HCT116 (cell line): ENCODE measurements around the gene SETD1B. TPM values are rescaled to one million over a fixed set of nuclear protein-coding genes. Genes with fewer than 3 reads are reported as not detected.

Source experiments
- ATAC-seq: fragments of 200-7000 bp; cut with Tn5 transposase; 2 replicates; pipeline ENCODE4 v1.9.1; 2020; ENCODE audit warnings: mild to moderate bottlenecking, moderate library complexity
- BruUV-seq: library from RNA; stranded (reverse); fragments of 400-500 nt; replicated peaks from 2 replicates; lab custom pipeline; 2021; lab: Mats Ljungman, UMichigan
- CTCF ChIA-PET: fragments of 300-600 bp; sonication (Branson Sonifier 250); formaldehyde crosslinking; loops from one replicate; lab custom pipeline; 2021; ENCODE audit warnings: antibody characterized with exemption; lab: Charles Lee
- POLR2A ChIA-PET: fragments of 300-600, 350-600 bp; sonication (Branson Sonifier 250); formaldehyde crosslinking; loops from one replicate; lab custom pipeline; 2021; ENCODE audit warnings: antibody characterized with exemption; lab: Charles Lee
- RAD21 ChIA-PET, 2 experiments: fragments of 300-600 bp; sonication (Branson Sonifier 250); formaldehyde crosslinking; loops; one replicate each; lab custom pipeline; 2023; ENCODE audit warnings: low total read pairs in 2 of 2; ENCODE audit not compliant: uncharacterized antibody in 2 of 2, unreplicated experiment in 2 of 2, low non-redundant PET in 1 of 2; lab: Charles Lee
- DNase-seq: peaks from one replicate; pipeline ENCODE4 v3.0.0-alpha.2; 2010; ENCODE audit warnings: low read depth, low spot score
- H2AFZ ChIP-seq: fragments of 200-600 bp; shearing (Covaris generic), sonication (generic); 2 replicates; pipeline ENCODE4 v1.6.1; 2017; ENCODE audit warnings: low read depth, mixed run types, mixed read lengths, antibody characterized with exemption, low read length; ENCODE audit not compliant: poor library complexity, severe bottlenecking
- H3K27ac ChIP-seq: 2 replicates; pipeline ENCODE4 v1.5.1; 2012; ENCODE audit warnings: low read depth, low read length
- H3K27me3 ChIP-seq: fragments of 200-600 bp; sonication (generic); 2 replicates; pipeline ENCODE4 v1.6.1; 2016; ENCODE audit warnings: mixed run types, low read length, mixed read lengths; ENCODE audit not compliant: insufficient read depth
- H3K36me3 ChIP-seq, 2 experiments: fragments of 200-500 bp in 1 of 2; fragments of 200-600 bp in 1 of 2; sonication (Bioruptor generic) in 1 of 2; sonication (generic) in 1 of 2; 2 replicates each; pipeline versions ENCODE4 v1.5.1 to v1.6.1; 2014 to 2016; ENCODE audit warnings: low read length in 2 of 2, inconsistent platforms in 1 of 2, mixed read lengths in 1 of 2, mixed run types in 1 of 2; ENCODE audit not compliant: insufficient read depth in 2 of 2, control insufficient read depth in 1 of 2
- H3K4me1 ChIP-seq, 2 experiments: fragments of 200-600 bp in 1 of 2; sonication (generic) in 1 of 2; 2 replicates each; pipeline versions ENCODE4 v1.5.1 to v1.6.1; 2012 to 2017; ENCODE audit warnings: low read length in 2 of 2, inconsistent platforms in 1 of 2, mild to moderate bottlenecking in 1 of 2, mixed read lengths in 1 of 2, mixed run types in 1 of 2, moderate library complexity in 1 of 2; ENCODE audit not compliant: insufficient read depth in 2 of 2, control insufficient read depth in 1 of 2
- H3K4me2 ChIP-seq: fragments of 200-600 bp; sonication (generic); 2 replicates; pipeline ENCODE4 v1.6.1; 2017; ENCODE audit warnings: mixed run types, low read length, mixed read lengths
- H3K4me3 ChIP-seq, 2 experiments: fragments of 200-600 bp in 1 of 2; sonication (generic) in 1 of 2; replicated peaks in 1 of 2; 2 replicates each; pipeline ENCODE4 v1.5.1; 2011 to 2016; ENCODE audit warnings: low read length in 2 of 2, control low read depth in 1 of 2, low read depth in 1 of 2, mild to moderate bottlenecking in 1 of 2, mixed read lengths in 1 of 2, mixed run types in 1 of 2
- H3K79me2 ChIP-seq: fragments of 200-600 bp; sonication (generic); 2 replicates; pipeline ENCODE4 v1.6.1; 2017; ENCODE audit warnings: mild to moderate bottlenecking, mixed run types, low read length, moderate library complexity, mixed read lengths; ENCODE audit not compliant: insufficient read depth
- H3K9ac ChIP-seq: fragments of 200-600 bp; sonication (generic); 2 replicates; pipeline ENCODE4 v1.6.1; 2016; ENCODE audit warnings: low read length, mixed read lengths
- H3K9me2 ChIP-seq: fragments of 200-600 bp; sonication (generic), shearing (Covaris generic); 2 replicates; pipeline ENCODE4 v1.6.1; 2017; ENCODE audit warnings: mixed run types, mild to moderate bottlenecking, moderate library complexity; ENCODE audit not compliant: insufficient read depth
- H3K9me3 ChIP-seq, 2 experiments: fragments of 200-500 bp in 1 of 2; fragments of 200-600 bp in 1 of 2; sonication (Bioruptor generic) in 1 of 2; sonication (generic) in 1 of 2; 2 replicates each; pipeline ENCODE4 v1.6.1; 2014 to 2017; ENCODE audit warnings: low read length in 2 of 2, mixed read lengths in 2 of 2, inconsistent platforms in 1 of 2, low read depth in 1 of 2, mild to moderate bottlenecking in 1 of 2, mixed run types in 1 of 2, moderate library complexity in 1 of 2; ENCODE audit not compliant: control insufficient read depth in 1 of 2, insufficient read depth in 1 of 2
- H4K20me1 ChIP-seq: fragments of 200-600 bp; sonication (generic), shearing (Covaris generic); 2 replicates; pipeline ENCODE4 v1.6.1; 2017; ENCODE audit warnings: mixed run types, mild to moderate bottlenecking, moderate library complexity; ENCODE audit not compliant: insufficient read depth
- ATF3 ChIP-seq: IDR thresholded peaks from 2 replicates; pipeline ENCODE4 v1.6.1; 2012
- CEBPB ChIP-seq: IDR thresholded peaks from 2 replicates; pipeline ENCODE4 v1.6.1; 2012; ENCODE audit warnings: low read depth
- CTCF ChIP-seq, 3 experiments: fragments of 200-600 bp in 1 of 3; sonication (generic) in 1 of 3; IDR thresholded peaks in 2 of 3; conservative IDR thresholded peaks in 1 of 3; 2 replicates each; pipeline ENCODE4 v1.5.1; 2012 to 2017; ENCODE audit warnings: low read depth in 2 of 3, low read length in 2 of 3, antibody characterized with exemption in 1 of 3, borderline replicate concordance in 1 of 3, control low read depth in 1 of 3, mild to moderate bottlenecking in 1 of 3, mixed read lengths in 1 of 3, mixed run types in 1 of 3, moderate library complexity in 1 of 3; ENCODE audit not compliant: insufficient read depth in 1 of 3
- ELF1 ChIP-seq: IDR thresholded peaks from 2 replicates; pipeline ENCODE4 v1.6.1; 2012; ENCODE audit warnings: low read depth, borderline replicate concordance
- EZH2 ChIP-seq: fragments of 200-600 bp; sonication (generic); IDR thresholded peaks from 2 replicates; pipeline ENCODE4 v1.6.1; 2017; ENCODE audit warnings: antibody characterized with exemption, mixed run types
- JUND ChIP-seq: IDR thresholded peaks from 2 replicates; pipeline ENCODE4 v1.6.1; 2012
- POLR2A ChIP-seq: IDR thresholded peaks from 2 replicates; pipeline ENCODE4 v1.7.0; 2011; ENCODE audit warnings: borderline replicate concordance; ENCODE audit not compliant: insufficient read depth, insufficient read length; ENCODE audit errors: extremely low read depth
- REST ChIP-seq: IDR thresholded peaks from 2 replicates; pipeline ENCODE4 v1.6.1; 2012; ENCODE audit warnings: low read depth
- SP1 ChIP-seq: IDR thresholded peaks from 2 replicates; pipeline ENCODE4 v1.6.1; 2012; ENCODE audit warnings: low read depth
- TCF7L2 ChIP-seq: IDR thresholded peaks from 2 replicates; pipeline ENCODE4 v1.7.0; 2011; ENCODE audit warnings: borderline replicate concordance, inconsistent platforms; ENCODE audit not compliant: insufficient read depth, insufficient read length; ENCODE audit errors: extremely low read depth
- YY1 ChIP-seq: IDR thresholded peaks from 2 replicates; pipeline ENCODE4 v1.6.1; 2011; ENCODE audit warnings: low read length, low read depth, moderate library complexity, mild to moderate bottlenecking; ENCODE audit not compliant: insufficient replicate concordance; ENCODE audit errors: extremely low read depth
- ZFX ChIP-seq: fragments of 450-650 bp; IDR thresholded peaks from 2 replicates; pipeline ENCODE4 v1.6.1; 2017
- ZNF274 ChIP-seq: fragments of 200-500 bp; sonication (Bioruptor generic); IDR thresholded peaks from 2 replicates; pipeline ENCODE4 v1.6.1; 2014; ENCODE audit warnings: mild to moderate bottlenecking, low read depth, low read length, inconsistent platforms
- intact Hi-C: fragments of 100-400 bp; cut with micrococcal nuclease; formaldehyde crosslinking; loops from 2 replicates; pipeline ENCODE4 v1.10.0; 2022
- total RNA-seq: library from RNA; stranded (reverse); gene quantifications from one replicate; pipeline ENCODE4 v1.2.1, GENCODE V29; 2021; ENCODE audit not compliant: unreplicated experiment

Gene SETD1B
- total RNA-seq, 1 experiment from 2014 or later: 17.5 TPM

GRCh38 chr12:121857322-121858246, 53.8 kb downstream of the SETD1B start:
- Histone ChIP-seq H3K4me2 (no peak overlapping the region), H3K27ac (no peak overlapping the region), H3K27me3 (no peaks in the 10 kb centered on the region), H3K4me3 (no peak overlapping the region), H3K9me3 (no peaks in the 10 kb centered on the region), H3K4me1 (peaks cover 15 to 28% of the 10 kb centered on the region in 2 experiments), H3K79me2 (no peaks in the 10 kb centered on the region), H4K20me1 (no peaks in the 10 kb centered on the region), H3K9ac (no peak overlapping the region), H2AFZ (no peak overlapping the region), H3K9me2 (no peaks in the 10 kb centered on the region), H3K36me3 (no peaks in the 10 kb centered on the region)
- ATAC-seq (no peak), DNase-seq (no peak)
- ChIA-PET POLR2A (interaction anchor here (0.6 kb wide), 1 partner anchor 55 kb away, joined by 3 read pairs; no protein-coding TSS in a partner anchor), RAD21 (no interaction called here), CTCF (no interaction called here)
- BruUV-seq: no TSS peak
- intact Hi-C loops: no loop called here
- TF ChIP-seq ZFX (no peak), SP1 (no peak), ATF3 (no peak), CEBPB (no peak), POLR2A (no peak), ELF1 (no peak), EZH2 (no peak), REST (no peak), CTCF (IDR thresholded peaks at IDR 0.05 in 2 of 3, conservative IDR thresholded peaks at IDR 0.05 in 1 of 3; ENCODE audit: borderline replicate concordance in 1 of 3, insufficient read depth in 1 of 3, low read depth in 2 of 3, low read length in 2 of 3) (no peak), ZNF274 (no peak), TCF7L2 (no peak), YY1 (no peak), JUND (no peak)
